Measurements from ENCODE around the gene CCDC127. TPM values are rescaled to one million over a fixed set of nuclear protein-coding genes. Genes with fewer than 3 reads are reported as not detected.

Gene CCDC127
- total RNA-seq, 4 donors from 2014 or later: 4.5 to 7.2 (median 5.8) TPM

- WGBS, 2 donors: 81 to 85% methylated on average over 9 of the region's 9 CpGs
- Histone ChIP-seq H3K4me1 (no peaks in the 10 kb centered on the region), H3K27me3 (no peaks in the 10 kb centered on the region), H3K4me3 (no peak overlapping the region), H3K9me3 (no peaks in the 10 kb centered on the region), H3K36me3 (no peaks in the 10 kb centered on the region), H3K27ac (no peak overlapping the region)
- TF ChIP-seq EP300 (IDR thresholded peaks at IDR 0.05) (no peak), POLR2A (IDR thresholded peaks at IDR 0.05) (no peak), CTCF (IDR thresholded peaks at IDR 0.05) (no peak)
- DNase-seq (ENCODE audit: low spot score in 2 of 2): no peak
Measured at GRCh38 chr5:179401-179800, 38.6 kb downstream of the CCDC127 start.

- Histone ChIP-seq H3K4me1 (no peaks in the 10 kb centered on the region), H3K9me3 (no peaks in the 10 kb centered on the region), H3K36me3 (no peaks in the 10 kb centered on the region), H3K27ac (no peak overlapping the region), H3K27me3 (no peaks in the 10 kb centered on the region), H3K4me3 (no peak overlapping the region)
- 78 to 79% methylated on average over 5 of the region's 5 CpGs for WGBS, 2 donors
- TF ChIP-seq CTCF (IDR thresholded peaks at IDR 0.05) (no peak), POLR2A (IDR thresholded peaks at IDR 0.05) (no peak), EP300 (IDR thresholded peaks at IDR 0.05) (no peak)
- no peak for DNase-seq (ENCODE audit: low spot score in 2 of 2)
Measured at GRCh38 chr5:178110-178509, 39.8 kb downstream of the CCDC127 start.

GRCh38 chr5:176296-176823 lies 41.6 kb downstream of the CCDC127 start:
- TF ChIP-seq CTCF (IDR thresholded peaks at IDR 0.05) (no peak), POLR2A (IDR thresholded peaks at IDR 0.05) (no peak), EP300 (IDR thresholded peaks at IDR 0.05) (no peak)
- no peak overlapping the region for H3K4me3 ChIP-seq
- 78 to 79% methylated on average over 10 of the region's 11 CpGs for WGBS, 2 donors
- no peaks in the 10 kb centered on the region for H3K4me1 ChIP-seq
- no peak overlapping the region for H3K27ac ChIP-seq
- DNase-seq (ENCODE audit: low spot score in 2 of 2): no peak
- H3K9me3 ChIP-seq: no peaks in the 10 kb centered on the region
- no peaks in the 10 kb centered on the region for H3K27me3 ChIP-seq
- H3K36me3 ChIP-seq: no peaks in the 10 kb centered on the region

- Histone ChIP-seq H3K36me3 (no peaks in the 10 kb centered on the region), H3K27ac (no peak overlapping the region), H3K9me3 (no peaks in the 10 kb centered on the region), H3K4me1 (no peaks in the 10 kb centered on the region), H3K27me3 (no peaks in the 10 kb centered on the region), H3K4me3 (no peak overlapping the region)
- 86 to 88% methylated on average over 16 of the region's 16 CpGs for WGBS, 2 donors
- no peak for DNase-seq (ENCODE audit: low spot score in 2 of 2)
- TF ChIP-seq CTCF (IDR thresholded peaks at IDR 0.05): no peak
- TF ChIP-seq EP300 (IDR thresholded peaks at IDR 0.05): no peak
- no peak for TF ChIP-seq POLR2A (IDR thresholded peaks at IDR 0.05)
Measured at GRCh38 chr5:174876-175465, 43.0 kb downstream of the CCDC127 start.

- Histone ChIP-seq H3K4me1 (no peaks in the 10 kb centered on the region), H3K36me3 (no peaks in the 10 kb centered on the region), H3K4me3 (no peak overlapping the region), H3K9me3 (no peaks in the 10 kb centered on the region), H3K27ac (no peak overlapping the region), H3K27me3 (no peaks in the 10 kb centered on the region)
- WGBS, 2 donors: 88 to 91% methylated on average over 5 of the region's 5 CpGs
- TF ChIP-seq POLR2A (IDR thresholded peaks at IDR 0.05) (no peak), EP300 (IDR thresholded peaks at IDR 0.05) (no peak), CTCF (IDR thresholded peaks at IDR 0.05) (no peak)
- DNase-seq (ENCODE audit: low spot score in 2 of 2): no peak
Measured at GRCh38 chr5:174291-174600, 43.7 kb downstream of the CCDC127 start.
